AG04450 (cell line): ENCODE data around the gene ASB13. TPM values are rescaled to one million over a fixed set of nuclear protein-coding genes. Genes with fewer than 3 reads are reported as not detected.

Experiments
- CTCF ChIA-PET: fragments of 300-600, 350-600 bp; formaldehyde crosslinking; extraction: SDS; loops from one replicate; lab custom pipeline; 2022; ENCODE audit warnings: antibody characterized with exemption, inconsistent platforms; lab: Charles Lee
- POLR2A ChIA-PET: fragments of 350-600 bp; formaldehyde crosslinking; extraction: SDS; loops from one replicate; lab custom pipeline; 2021; ENCODE audit warnings: antibody characterized with exemption, inconsistent platforms; lab: Yijun Ruan, JAX
- DNase-seq: peaks from one replicate; pipeline ENCODE4 v3.0.0-alpha.2; 2011; ENCODE audit warnings: low read depth, low spot score
- H3K27ac ChIP-seq: one replicate; pipeline ENCODE4 v1.5.1; 2012; ENCODE audit warnings: low read depth, low read length, control low read depth
- H3K27me3 ChIP-seq: one replicate; pipeline ENCODE4 v1.6.0; 2012; ENCODE audit warnings: low read length; ENCODE audit not compliant: control insufficient read depth, insufficient read depth
- H3K4me3 ChIP-seq: 2 replicates; pipeline ENCODE4 v1.5.1; 2011; ENCODE audit warnings: mild to moderate bottlenecking, low read depth, low read length, control low read depth
- H3K9me3 ChIP-seq: 2 replicates; pipeline ENCODE4 v1.5.1; 2012; ENCODE audit warnings: low read length; ENCODE audit not compliant: control insufficient read depth, insufficient read depth
- polyA plus RNA-seq: library from polyadenylated mRNA; depleted of rRNA; stranded (reverse); fragments of >200 nt; gene quantifications from 2 replicates; pipeline ENCODE4 v1.2.3, GENCODE V29; 2011
- TF ChIP-seq, protein P1 (sequence below): IDR thresholded peaks from 2 replicates; pipeline ENCODE4 v1.5.1; 2011; ENCODE audit warnings: low read depth, low read length, control low read depth, inconsistent platforms

ASB13 gene
- polyA plus RNA-seq, 1 experiment: 4.0 TPM

DNA sequence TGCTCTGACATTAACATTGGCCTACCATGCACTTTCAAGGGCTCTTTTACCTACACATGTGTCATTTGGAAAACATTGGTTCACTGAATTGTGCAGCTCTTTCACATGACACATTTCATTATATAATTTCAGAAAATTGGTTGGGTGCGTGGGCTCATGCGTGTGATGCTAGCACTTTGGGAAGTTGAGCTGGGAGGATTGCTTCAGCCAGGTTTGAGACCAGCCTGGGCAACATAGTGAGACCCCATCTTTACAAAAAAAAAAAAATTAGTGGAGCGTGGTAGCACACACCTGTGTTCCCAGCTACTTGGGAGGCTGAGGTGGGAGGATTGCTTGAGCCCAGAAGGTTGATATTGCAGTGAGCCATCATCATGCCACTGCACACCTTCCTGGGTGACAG lies 22.2 kb upstream of the ASB13 start:
- no peak for DNase-seq
- ChIA-PET CTCF (no interaction called here), POLR2A (no interaction called here)
- Histone ChIP-seq H3K9me3 (no peaks in the 10 kb centered on the region; the same call in 1 of the 2 replicates), H3K27ac (no peak overlapping the region), H3K27me3 (no peaks in the 10 kb centered on the region), H3K4me3 (no peak overlapping the region)
- TF ChIP-seq, protein P1, sequence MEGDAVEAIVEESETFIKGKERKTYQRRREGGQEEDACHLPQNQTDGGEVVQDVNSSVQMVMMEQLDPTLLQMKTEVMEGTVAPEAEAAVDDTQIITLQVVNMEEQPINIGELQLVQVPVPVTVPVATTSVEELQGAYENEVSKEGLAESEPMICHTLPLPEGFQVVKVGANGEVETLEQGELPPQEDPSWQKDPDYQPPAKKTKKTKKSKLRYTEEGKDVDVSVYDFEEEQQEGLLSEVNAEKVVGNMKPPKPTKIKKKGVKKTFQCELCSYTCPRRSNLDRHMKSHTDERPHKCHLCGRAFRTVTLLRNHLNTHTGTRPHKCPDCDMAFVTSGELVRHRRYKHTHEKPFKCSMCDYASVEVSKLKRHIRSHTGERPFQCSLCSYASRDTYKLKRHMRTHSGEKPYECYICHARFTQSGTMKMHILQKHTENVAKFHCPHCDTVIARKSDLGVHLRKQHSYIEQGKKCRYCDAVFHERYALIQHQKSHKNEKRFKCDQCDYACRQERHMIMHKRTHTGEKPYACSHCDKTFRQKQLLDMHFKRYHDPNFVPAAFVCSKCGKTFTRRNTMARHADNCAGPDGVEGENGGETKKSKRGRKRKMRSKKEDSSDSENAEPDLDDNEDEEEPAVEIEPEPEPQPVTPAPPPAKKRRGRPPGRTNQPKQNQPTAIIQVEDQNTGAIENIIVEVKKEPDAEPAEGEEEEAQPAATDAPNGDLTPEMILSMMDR: no peak

DNA sequence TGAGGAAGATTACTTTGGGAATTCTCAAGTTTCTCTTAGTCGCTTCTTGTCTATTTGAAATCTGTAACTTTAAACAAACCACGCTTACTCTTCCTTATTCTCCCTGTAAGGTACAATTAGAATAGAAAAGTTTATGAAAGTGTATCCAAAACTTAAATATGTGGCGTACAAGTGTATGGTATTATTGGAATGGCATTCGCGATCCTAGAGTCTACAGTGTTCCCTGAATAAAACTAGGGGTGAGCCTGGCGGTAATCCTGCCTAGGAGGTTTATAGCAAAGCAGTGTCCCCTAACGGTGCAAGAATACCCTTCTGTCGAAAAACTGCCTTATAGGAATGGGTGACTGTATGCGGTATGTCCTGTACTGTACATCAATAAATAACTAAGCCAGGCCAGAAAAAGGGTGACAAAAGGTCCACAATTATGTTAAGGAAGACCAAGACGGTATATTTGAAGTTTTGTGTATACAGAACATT lies 19.4 kb upstream of the ASB13 start:
- Histone ChIP-seq H3K9me3 (no peaks in the 10 kb centered on the region), H3K4me3 (peak overlapping the region; percentile 94), H3K27ac (no peak overlapping the region), H3K27me3 (no peaks in the 10 kb centered on the region)
- ChIA-PET CTCF (no interaction called here), POLR2A (no interaction called here)
- no peak for DNase-seq
- TF ChIP-seq, protein P1: no peak

DNA sequence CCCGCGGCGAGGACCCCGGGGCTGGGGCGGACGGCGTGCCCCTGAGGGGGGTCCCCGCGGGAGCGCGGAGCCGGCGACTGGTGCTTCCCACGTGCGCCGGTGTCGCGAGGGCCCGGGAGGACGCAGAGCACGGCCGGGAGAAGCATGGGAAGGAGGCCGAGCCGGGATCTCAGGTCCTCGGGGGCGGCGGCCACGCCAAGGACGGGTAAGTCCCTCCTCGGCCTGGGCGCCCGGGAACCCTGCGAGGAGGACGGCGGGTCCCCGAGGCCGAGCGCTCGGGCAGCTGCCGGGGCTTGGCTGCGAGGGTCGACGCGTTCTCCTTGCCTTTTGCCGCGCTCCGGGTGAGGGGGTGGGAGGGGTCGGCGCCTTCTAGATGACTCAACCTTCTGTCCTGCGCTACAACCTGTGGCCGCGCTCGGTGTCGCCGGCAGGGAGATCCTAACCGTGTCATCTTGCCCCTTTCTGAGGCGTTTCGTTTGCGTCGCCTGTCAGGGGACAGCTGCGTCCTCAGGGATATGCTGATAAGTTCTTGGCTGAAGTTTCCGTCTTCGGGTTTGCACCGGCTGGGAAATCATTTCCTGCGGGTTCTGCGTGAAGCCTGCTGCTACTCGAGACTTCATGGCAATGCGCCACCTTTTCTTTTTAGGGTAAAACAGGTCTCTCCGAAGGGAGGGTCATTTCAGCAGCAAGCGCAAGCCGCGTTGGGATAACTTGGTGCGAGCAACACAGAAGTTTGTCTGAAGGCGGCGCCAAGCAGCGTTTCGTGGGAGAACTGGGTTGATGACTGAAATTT lies 18.8 kb upstream of the ASB13 start:
- ChIA-PET POLR2A (interaction anchor here (0.5 to 1.0 kb wide), 2 partner anchors 128 to 168 kb away, joined by 5 to 10 read pairs; partner anchors contain the start of gene GDI2), CTCF (interaction anchor here (0.6 kb wide), 1 partner anchor 9 kb away, joined by 5 read pairs; no protein-coding TSS in a partner anchor)
- peak; percentile 44 for DNase-seq
- H3K4me3 ChIP-seq: peak overlapping the region; percentile 94
- H3K27ac ChIP-seq: peak overlapping the region; percentile 47
- no peaks in the 10 kb centered on the region for H3K27me3 ChIP-seq
- TF ChIP-seq, protein P1: peak; percentile 70
- no peaks in the 10 kb centered on the region for H3K9me3 ChIP-seq

DNA sequence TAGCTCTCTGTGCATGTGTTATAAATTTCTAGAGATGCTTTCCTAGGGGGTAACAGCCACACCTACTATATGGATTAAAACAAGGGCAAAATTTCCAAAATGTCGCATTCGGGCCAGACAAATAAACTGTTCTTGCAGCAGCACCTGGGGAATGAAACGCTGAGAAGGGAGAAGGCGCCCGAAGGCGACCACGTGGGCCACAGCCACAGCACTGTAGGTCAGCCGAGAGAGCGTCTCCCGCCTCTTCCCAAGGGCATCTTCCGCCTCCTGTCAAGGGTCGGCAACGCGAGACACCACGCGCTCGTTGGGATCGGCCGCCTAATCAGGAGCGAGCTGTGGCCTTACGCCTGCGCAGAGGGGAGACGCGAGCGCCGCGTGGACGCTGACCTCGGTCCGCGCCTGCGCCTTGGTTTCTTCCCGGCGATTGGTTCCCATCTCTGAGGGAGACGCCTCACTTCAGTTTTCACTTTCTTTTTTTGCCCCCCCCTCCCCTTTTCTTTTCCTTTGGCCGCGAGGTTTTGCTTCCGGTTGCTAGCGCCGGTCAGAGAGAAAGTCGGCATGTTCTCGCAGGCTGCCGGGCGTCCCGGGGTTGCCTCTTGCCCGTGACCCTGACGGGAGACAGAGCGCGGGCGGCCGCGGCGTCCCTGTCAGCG lies 18.0 kb upstream of the ASB13 start, which contains the start of gene TASOR2:
TSS of gene TASOR2 (plus strand) at position 521 of the 653 bp plus-strand sequence. CDS start 35,805 bp downstream, outside the sequence.
- Histone ChIP-seq H3K4me3 (peak within 1 kb of the TSS; percentile 94), H3K9me3 (no peaks in the 10 kb centered on the region), H3K27ac (peak within 1 kb of the TSS; percentile 47), H3K27me3 (no peaks in the 10 kb centered on the region)
- peak; percentile 94 for DNase-seq
- ChIA-PET CTCF (interaction anchor here (0.6 to 2.1 kb wide), 2 partner anchors 8 to 62 kb away, joined by 5 read pairs; no protein-coding TSS in a partner anchor), POLR2A (interaction anchor here (0.5 to 1.0 kb wide), 3 partner anchors 120 to 169 kb away, joined by 5 to 10 read pairs (median 5); partner anchors contain the start of gene GDI2)
- TF ChIP-seq, protein P1: no peak
